HEK293T (cell line): Measurements from ENCODE around the gene SLC11A1.

Experiments used
- CTCF ChIA-PET: fragments of 350-600 bp; formaldehyde crosslinking; extraction: SDS; loops from one replicate; lab custom pipeline; 2021; ENCODE audit warnings: antibody characterized with exemption, inconsistent platforms; lab: Yijun Ruan, JAX
- POLR2A ChIA-PET: fragments of 350-600 bp; formaldehyde crosslinking; extraction: SDS; loops from one replicate; lab custom pipeline; 2020; ENCODE audit warnings: antibody characterized with exemption, inconsistent platforms; lab: Yijun Ruan, JAX
- DNase-seq: peaks from one replicate; pipeline ENCODE4 v3.0.0; 2012; ENCODE audit warnings: mixed read lengths; ENCODE audit errors: extremely low spot score
- ARNT ChIP-seq: fragments of 450-650 bp; IDR thresholded peaks from 2 replicates; pipeline ENCODE4 v1.6.1; 2017; ENCODE audit warnings: mild to moderate bottlenecking
- BHLHE40 ChIP-seq: fragments of 450-650 bp; IDR thresholded peaks from 2 replicates; pipeline ENCODE4 v1.6.1; 2016; ENCODE audit warnings: mild to moderate bottlenecking, moderate library complexity, borderline replicate concordance
- CTBP1 ChIP-seq: fragments of 450-650 bp; IDR thresholded peaks from 2 replicates; pipeline ENCODE4 v1.6.1; 2016; ENCODE audit warnings: borderline replicate concordance
- ELF4 ChIP-seq: fragments of 450-650 bp; IDR thresholded peaks from 2 replicates; pipeline ENCODE4 v1.6.1; 2017; ENCODE audit warnings: antibody characterized with exemption
- FOXA1 ChIP-seq: fragments of 450-650 bp; IDR thresholded peaks from 2 replicates; pipeline ENCODE4 v1.6.1; 2016; ENCODE audit warnings: mild to moderate bottlenecking
- FOXK2 ChIP-seq: fragments of 450-650 bp; IDR thresholded peaks from 2 replicates; pipeline ENCODE4 v1.6.1; 2016; ENCODE audit warnings: mild to moderate bottlenecking
- FOXM1 ChIP-seq: fragments of 450-650 bp; IDR thresholded peaks from 2 replicates; pipeline ENCODE4 v1.6.1; 2017; ENCODE audit warnings: mild to moderate bottlenecking, borderline replicate concordance
- HDGF ChIP-seq: fragments of 450-650 bp; IDR thresholded peaks from 2 replicates; pipeline ENCODE4 v1.6.1; 2017; ENCODE audit warnings: antibody characterized with exemption, borderline replicate concordance
- L3MBTL2 ChIP-seq: fragments of 450-650 bp; conservative IDR thresholded peaks from 2 replicates; pipeline ENCODE4 v1.6.1; 2016; ENCODE audit warnings: mild to moderate bottlenecking
- LEF1 ChIP-seq: fragments of 450-650 bp; IDR thresholded peaks from 2 replicates; pipeline ENCODE4 v1.6.1; 2017; ENCODE audit warnings: mild to moderate bottlenecking, borderline replicate concordance
- NFRKB ChIP-seq: fragments of 450-650 bp; IDR thresholded peaks from 2 replicates; pipeline ENCODE4 v1.6.1; 2016; ENCODE audit warnings: mild to moderate bottlenecking, moderate library complexity
- SP1 ChIP-seq: fragments of 450-650 bp; IDR thresholded peaks from 2 replicates; pipeline ENCODE4 v1.6.1; 2017
- SUZ12 ChIP-seq: fragments of 450-650 bp; IDR thresholded peaks from 2 replicates; pipeline ENCODE4 v1.6.1; 2016; ENCODE audit warnings: mild to moderate bottlenecking
- TARDBP ChIP-seq: fragments of 450-650 bp; IDR thresholded peaks from 2 replicates; pipeline ENCODE4 v1.6.1; 2016
- ZNF384 ChIP-seq: fragments of 450-650 bp; IDR thresholded peaks from 2 replicates; pipeline ENCODE4 v1.6.1; 2016
- TF ChIP-seq, protein P1 (sequence below): fragments of 450-650 bp; IDR thresholded peaks from 2 replicates; pipeline ENCODE4 v1.6.1; 2016

The SLC11A1 gene

DNA sequence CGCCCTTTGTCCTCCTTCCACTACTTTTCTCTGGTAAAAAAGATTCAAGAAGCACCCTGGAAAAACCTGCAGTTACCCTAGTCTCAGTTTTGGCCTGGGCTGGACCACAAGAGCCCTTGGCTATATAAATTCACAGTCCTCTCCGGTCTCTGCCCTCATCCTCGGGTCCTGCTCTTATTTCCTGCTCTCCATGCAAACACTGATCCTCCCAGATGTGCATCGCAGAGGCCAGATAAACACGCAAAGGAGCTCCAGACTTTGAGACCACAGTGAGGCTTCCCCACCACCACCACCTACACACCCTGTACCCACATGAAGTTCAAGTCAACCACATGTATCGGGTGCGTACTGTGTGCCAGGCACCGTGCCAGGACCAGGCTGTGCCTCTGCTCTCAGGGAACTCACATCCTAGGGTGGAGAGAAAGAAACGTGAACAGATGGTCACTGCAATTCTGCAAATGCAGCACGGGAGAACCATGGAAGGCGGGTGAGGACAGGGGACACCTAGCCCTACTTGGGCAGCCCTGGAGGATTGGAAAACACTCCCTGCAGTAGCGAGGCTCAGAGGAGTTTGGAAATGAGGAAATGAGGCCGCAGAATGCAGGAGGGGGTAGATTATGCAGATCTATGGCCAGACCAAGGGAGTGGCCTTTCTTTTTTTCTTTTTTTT lies 25.0 kb downstream of the SLC11A1 start:
- TF ChIP-seq ZNF384 (no peak), CTBP1 (no peak), SP1 (no peak), HDGF (no peak), SUZ12 (no peak), LEF1 (no peak)
- TF ChIP-seq, protein P1, sequence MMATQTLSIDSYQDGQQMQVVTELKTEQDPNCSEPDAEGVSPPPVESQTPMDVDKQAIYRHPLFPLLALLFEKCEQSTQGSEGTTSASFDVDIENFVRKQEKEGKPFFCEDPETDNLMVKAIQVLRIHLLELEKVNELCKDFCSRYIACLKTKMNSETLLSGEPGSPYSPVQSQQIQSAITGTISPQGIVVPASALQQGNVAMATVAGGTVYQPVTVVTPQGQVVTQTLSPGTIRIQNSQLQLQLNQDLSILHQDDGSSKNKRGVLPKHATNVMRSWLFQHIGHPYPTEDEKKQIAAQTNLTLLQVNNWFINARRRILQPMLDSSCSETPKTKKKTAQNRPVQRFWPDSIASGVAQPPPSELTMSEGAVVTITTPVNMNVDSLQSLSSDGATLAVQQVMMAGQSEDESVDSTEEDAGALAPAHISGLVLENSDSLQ = no peak
- no peak for DNase-seq
- POLR2A ChIA-PET = no interaction called here
- CTCF ChIA-PET = no interaction called here

DNA sequence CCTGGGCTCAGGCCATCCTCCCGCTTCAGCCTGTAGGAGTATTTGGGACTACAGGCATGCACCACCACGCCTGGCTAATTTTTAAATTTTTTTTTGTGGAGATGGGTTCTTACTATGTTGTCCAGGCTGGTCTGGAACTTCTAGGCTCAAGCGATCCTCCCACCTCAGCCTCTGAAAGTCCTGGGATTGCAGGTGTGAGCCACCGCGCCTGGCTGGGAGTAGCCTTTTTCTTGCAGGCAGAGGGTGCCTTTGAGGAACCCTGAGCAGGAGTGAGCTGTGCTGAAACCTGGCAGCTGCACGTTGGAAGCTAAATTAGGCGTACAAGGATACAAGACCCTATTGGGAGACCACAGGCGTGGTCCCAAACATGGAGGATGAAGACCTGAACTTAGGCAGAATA lies 25.6 kb downstream of the SLC11A1 start:
- ChIA-PET CTCF (no interaction called here), POLR2A (no interaction called here)
- TF ChIP-seq TARDBP (no peak), FOXK2 (no peak), ARNT (no peak), SP1 (no peak), L3MBTL2 (no peak), HDGF (no peak), ZNF384 (no peak), CTBP1 (no peak)
- TF ChIP-seq, protein P1 = no peak
- DNase-seq = no peak

DNA sequence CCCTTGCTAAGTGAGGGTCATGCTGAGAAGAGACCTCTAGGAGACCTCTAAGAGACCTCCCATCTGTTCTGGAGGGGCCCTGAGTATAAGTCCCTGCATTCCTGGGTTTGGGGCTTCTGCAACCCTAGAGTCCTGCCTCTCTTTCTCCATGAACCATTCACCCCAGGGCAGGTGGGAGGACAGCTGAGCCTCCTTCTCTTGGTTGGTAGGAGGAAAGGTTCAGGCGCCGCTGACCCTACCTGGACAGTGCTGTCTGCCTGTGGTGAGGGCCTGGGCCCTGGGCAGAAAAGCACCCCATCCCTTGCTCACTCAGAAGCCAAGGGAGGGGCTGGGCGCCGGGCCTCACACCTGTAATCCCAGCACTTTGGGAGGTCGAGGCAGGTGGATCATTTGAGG lies 36.2 kb downstream of the SLC11A1 start:
- ChIA-PET POLR2A (no interaction called here), CTCF (interaction anchor here (1.0 kb wide), 1 partner anchor 22 kb away, joined by 3 read pairs; no protein-coding TSS in a partner anchor)
- TF ChIP-seq ZNF384 = no peak
- TF ChIP-seq BHLHE40 = no peak
- TF ChIP-seq ELF4 = no peak
- no peak for TF ChIP-seq FOXA1
- no peak for TF ChIP-seq ARNT
- TF ChIP-seq FOXK2 = no peak
- no peak for TF ChIP-seq SUZ12
- no peak for TF ChIP-seq L3MBTL2
- TF ChIP-seq CTBP1 = no peak
- no peak for TF ChIP-seq TARDBP
- TF ChIP-seq HDGF = no peak
- TF ChIP-seq LEF1 = no peak
- no peak for TF ChIP-seq NFRKB
- TF ChIP-seq FOXM1 = no peak
- TF ChIP-seq SP1 = no peak
- TF ChIP-seq, protein P1 = no peak
- DNase-seq = no peak

DNA sequence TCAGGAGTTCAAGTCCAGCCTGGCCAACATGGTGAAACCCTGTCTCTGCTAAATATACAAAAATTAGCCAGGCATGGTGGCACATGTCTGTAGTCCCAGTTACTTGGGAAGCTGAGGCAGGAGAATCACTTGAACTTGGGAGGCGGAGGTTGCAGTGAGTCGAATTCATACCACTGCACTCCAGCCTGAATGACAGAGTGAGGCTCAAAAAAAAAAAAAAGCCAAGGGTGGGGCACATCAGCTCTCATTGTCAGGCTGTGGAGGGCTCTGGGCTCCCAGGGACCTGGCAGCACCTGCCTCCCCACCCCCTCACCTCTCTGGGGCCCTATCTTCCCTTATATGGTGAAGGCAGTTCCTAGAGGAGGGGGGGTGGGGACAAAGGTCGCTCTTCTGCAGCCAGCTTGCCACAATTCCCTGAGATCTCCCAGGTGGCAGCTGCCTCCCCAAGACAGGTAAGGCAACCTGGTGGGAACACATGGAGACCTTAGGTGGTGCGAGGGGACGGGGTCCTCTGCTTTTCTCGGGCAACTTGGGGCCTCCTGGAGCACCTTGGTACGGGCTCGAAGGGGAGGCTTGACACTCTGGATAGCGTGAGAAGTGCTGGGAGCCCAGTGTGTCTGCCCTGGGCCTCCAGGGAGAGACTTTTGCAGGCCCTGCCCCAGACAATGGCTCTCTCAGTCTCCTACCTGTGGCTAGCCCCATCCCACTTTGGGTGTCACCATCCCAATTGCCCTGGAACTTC lies 36.8 kb downstream of the SLC11A1 start, which contains the start of gene VIL1:
Gene VIL1 (plus strand): TSS at position 407 of the 742 bp plus-strand sequence. CDS start 4,656 bp downstream, outside the sequence.
- no peak for DNase-seq
- ChIA-PET POLR2A (no interaction called here), CTCF (interaction anchor here (1.0 kb wide), 1 partner anchor 23 kb away, joined by 3 read pairs; no protein-coding TSS in a partner anchor)
- no peak for TF ChIP-seq ELF4
- TF ChIP-seq TARDBP = no peak
- no peak for TF ChIP-seq SUZ12
- TF ChIP-seq FOXK2 = no peak
- TF ChIP-seq FOXA1 = no peak
- no peak for TF ChIP-seq LEF1
- TF ChIP-seq BHLHE40 = no peak
- no peak for TF ChIP-seq CTBP1
- TF ChIP-seq L3MBTL2 = no peak
- no peak for TF ChIP-seq HDGF
- TF ChIP-seq ARNT = no peak
- TF ChIP-seq ZNF384 = no peak
- TF ChIP-seq, protein P1 = no peak
- TF ChIP-seq NFRKB = no peak
- no peak for TF ChIP-seq SP1

DNA sequence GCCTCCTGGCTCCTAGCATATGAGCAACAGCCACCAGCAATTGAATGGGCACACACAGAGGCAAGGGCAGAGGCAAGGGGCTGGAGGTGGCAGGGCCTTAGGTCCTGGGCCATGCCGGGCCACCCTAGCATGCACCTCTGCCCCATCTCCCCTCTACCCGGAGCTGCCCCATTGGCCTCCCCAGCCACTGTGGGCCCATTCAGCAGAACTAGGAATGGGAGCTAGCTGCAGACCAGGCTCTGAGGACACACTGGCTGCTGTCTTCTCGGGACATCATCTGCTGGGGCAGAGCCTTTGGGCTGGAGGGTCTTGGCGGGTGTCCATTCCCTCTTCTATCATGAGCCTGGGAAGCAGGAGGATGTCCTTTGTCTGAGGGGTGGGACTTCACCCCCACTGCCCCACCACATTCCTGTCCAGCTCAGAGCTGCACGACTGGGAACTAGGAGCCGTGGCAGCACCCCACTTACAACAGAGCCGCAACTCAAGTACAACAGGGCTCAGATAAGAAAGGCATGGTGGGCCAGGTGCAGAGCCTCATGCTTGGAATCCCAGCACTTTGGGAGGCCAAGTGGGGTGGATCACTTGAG lies 37.6 kb downstream of the SLC11A1 start:
- ChIA-PET CTCF (interaction anchor here (1.0 kb wide), 1 partner anchor 24 kb away, joined by 3 read pairs; no protein-coding TSS in a partner anchor), POLR2A (no interaction called here)
- no peak for DNase-seq
- TF ChIP-seq FOXM1 (no peak), LEF1 (no peak)
